ENCODE measurements around the gene ELF1.

DNA sequence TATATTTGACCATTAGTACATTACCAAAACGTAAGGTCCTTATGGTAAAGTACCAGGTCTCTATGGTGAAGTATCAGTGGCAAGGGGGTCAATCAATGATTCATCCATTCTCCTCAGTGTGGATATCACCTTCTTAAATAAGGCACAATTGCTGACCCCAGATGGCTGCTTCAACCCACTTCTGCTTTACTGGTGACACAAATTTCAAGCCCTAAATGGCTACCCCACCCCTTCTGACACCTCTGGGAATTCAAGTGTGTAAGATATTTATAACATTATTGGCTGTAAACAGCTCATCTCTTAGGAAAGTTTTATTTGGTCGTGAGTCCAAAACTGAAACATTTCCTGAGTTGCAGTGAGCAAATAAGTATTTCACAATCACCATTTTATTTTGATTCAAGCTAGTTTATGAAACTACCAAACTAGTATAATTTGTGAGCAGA lies 34.3 kb upstream of the ELF1 start:
- TF ChIP-seq EZH2 (IDR thresholded peaks at IDR 0.05) (no peak), POLR2AphosphoS5 (IDR thresholded peaks at IDR 0.05; ENCODE audit: borderline replicate concordance, low read depth, low read length) (no peak)
